ENCODE measurements around the gene ACTN1. TPM values are rescaled to one million over a fixed set of nuclear protein-coding genes. Genes with fewer than 3 reads are reported as not detected.
A peak's percentile ranks its signal among the peaks of the same experiment; 100 is the strongest.

ACTN1 gene
- polyA plus RNA-seq, 1 of the 3 experiments (the other 2 are of a cell fraction), result 319 TPM

GRCh38 chr14:68960123-68960522, 19.0 kb downstream of the ACTN1 start (continued):
- TF ChIP-seq TAF1 (IDR thresholded peaks at IDR 0.05; ENCODE audit: borderline replicate concordance, low read depth, low read length) (no peak), PBX3 (IDR thresholded peaks at IDR 0.05) (no peak)

- no peak for TF ChIP-seq USF1 (IDR thresholded peaks at IDR 0.05; ENCODE audit: borderline replicate concordance, low read depth)
- TF ChIP-seq EP300 (IDR thresholded peaks at IDR 0.05; ENCODE audit: borderline replicate concordance in 1 of 2, low read depth in 1 of 2, low read length in 1 of 2), result no peak
- no peak for TF ChIP-seq POLR2AphosphoS5 (IDR thresholded peaks at IDR 0.05; ENCODE audit: low read depth, low read length)
- no peak for TF ChIP-seq TEAD4 (IDR thresholded peaks at IDR 0.05; ENCODE audit: borderline replicate concordance, insufficient read depth)
- TF ChIP-seq PBX3 (IDR thresholded peaks at IDR 0.05), result no peak
- TF ChIP-seq FOXJ3 (CRISPR knock-in tag; IDR thresholded peaks at IDR 0.05), result no peak
- no peak for TF ChIP-seq GATA2 (CRISPR knock-in tag; IDR thresholded peaks at IDR 0.05)
- no peak for TF ChIP-seq ELF1 (IDR thresholded peaks at IDR 0.05)
- no peak for TF ChIP-seq SIN3A (IDR thresholded peaks at IDR 0.05; ENCODE audit: borderline replicate concordance, low read depth, low read length)
- no peak for TF ChIP-seq GABPA (IDR thresholded peaks at IDR 0.05; ENCODE audit: low read depth)
- no peak for TF ChIP-seq CHD2 (IDR thresholded peaks at IDR 0.05; ENCODE audit: low read length, partially characterized antibody)
- Histone ChIP-seq H3K4me2 (peak overlapping the region; percentile 60), H4K20me1 (ENCODE audit: insufficient read depth) (peaks cover 100% of the 10 kb centered on the region), H3F3A (replicated peaks; ENCODE audit: insufficient read depth) (peaks cover 38% of the 10 kb centered on the region), H3K36me3 (replicated peaks in 1 of 2; ENCODE audit: control insufficient read depth in 1 of 2, insufficient read depth in 2 of 2, low read length in 1 of 2) (peaks cover 11 to 41% of the 10 kb centered on the region in 2 experiments), H3K79me2 (ENCODE audit: insufficient read depth) (peaks cover 100% of the 10 kb centered on the region), H2AFZ (ENCODE audit: low read depth) (no peak overlapping the region), H3K27ac (ENCODE audit: low read depth in 2 of 2, low read length in 1 of 2) (peak overlapping the region; percentile 60 to 80), H3K9me2 (no peaks in the 10 kb centered on the region), H3K4me1 (ENCODE audit: control insufficient read depth in 1 of 2, insufficient read depth in 2 of 2, low read depth in 1 of 2, low read length in 1 of 2) (peaks cover 63 to 71% of the 10 kb centered on the region in 2 experiments), H3K27me3 (ENCODE audit: insufficient read depth) (no peaks in the 10 kb centered on the region), H3K9ac (no peak overlapping the region; the same call in 1 of the 2 replicates), H3K4me3 (ENCODE audit: low read depth in 2 of 2, low read length in 1 of 2) (no peak overlapping the region), H3K9me3 (no peaks in the 10 kb centered on the region)
- DNase-seq, result no peak
- ChIA-PET POLR2A (interaction anchor here (0.7 kb wide), 1 partner anchor 8 kb away, joined by 3 read pairs; no protein-coding TSS in a partner anchor), CTCF (interaction anchor here (0.8 to 2.5 kb wide), 4 partner anchors 10 to 131 kb away, joined by 3 to 6 read pairs (median 4); no protein-coding TSS in a partner anchor)
- 89% methylated on average over 4 of the region's 4 CpGs for WGBS (ENCODE audit: low lambda C conversion rate)
Measured at GRCh38 chr14:68959035-68959434, 20.1 kb downstream of the ACTN1 start.
